HL-60/S4 treated with phorbol 12-myristate 13-acetate at 8.2 ng/mL for 4 days and 3 days (cell line): ENCODE measurements around the gene AMBRA1.
"Not testable (repeated sequence)": the region's sequence is repeated elsewhere in the genome, so short reads cannot be mapped to it uniquely, and the experiment has no call there.

Experiments used
- in situ Hi-C: fragments of 300-500 bp; cut with MboI; formaldehyde crosslinking; loops from 2 replicates; pipeline ENCODE4 v1.15.0; 2022; ENCODE audit warnings: low sequenced_read_pairs

AMBRA1 gene

GRCh38 chr11:46535688-46536087, 58.1 kb downstream of the AMBRA1 start:
- in situ Hi-C loops = loop anchor here (25.0 kb wide), 1 partner anchor 298 kb away; no protein-coding TSS in a partner anchor

GRCh38 chr11:46534711-46535110, 59.1 kb downstream of the AMBRA1 start:
- in situ Hi-C loops = loop anchor here (25.0 kb wide), 1 partner anchor 297 kb away; no protein-coding TSS in a partner anchor

DNA sequence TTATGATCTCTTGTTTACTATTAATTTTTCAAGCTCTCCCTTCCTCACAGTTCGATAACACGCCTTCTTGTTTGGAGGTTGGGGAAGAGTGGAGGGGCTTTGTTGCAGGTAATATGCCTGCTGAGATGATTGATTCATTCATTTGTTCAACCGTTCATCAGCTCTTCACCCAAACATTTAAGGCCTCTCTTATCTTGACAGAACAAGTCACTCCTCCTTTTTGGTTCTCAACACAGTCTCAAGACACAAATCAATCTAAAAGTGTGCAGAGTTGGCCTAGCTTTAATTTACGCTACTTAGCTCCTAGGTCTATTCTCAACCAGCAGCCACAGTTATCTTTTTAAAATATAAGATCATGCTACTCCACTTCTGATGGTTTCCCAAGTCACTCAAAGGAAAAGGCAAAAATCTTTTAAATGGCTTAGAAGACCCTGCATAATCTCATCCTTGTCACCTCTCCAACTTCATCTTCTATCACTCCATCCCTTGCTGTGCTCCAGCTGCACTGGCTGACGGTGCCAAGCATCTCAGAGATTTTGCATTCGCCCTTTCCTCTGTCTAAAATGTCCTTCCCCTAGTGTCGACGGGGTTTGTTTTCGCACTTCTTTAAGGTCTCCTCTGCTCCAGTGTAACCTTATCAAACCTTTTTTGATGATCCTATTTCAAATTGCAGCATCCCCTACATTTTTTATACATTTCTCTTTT, 60.3 kb downstream of the AMBRA1 start:
- in situ Hi-C loops = loop anchor here (25.0 kb wide), 1 partner anchor 296 kb away; no protein-coding TSS in a partner anchor

DNA sequence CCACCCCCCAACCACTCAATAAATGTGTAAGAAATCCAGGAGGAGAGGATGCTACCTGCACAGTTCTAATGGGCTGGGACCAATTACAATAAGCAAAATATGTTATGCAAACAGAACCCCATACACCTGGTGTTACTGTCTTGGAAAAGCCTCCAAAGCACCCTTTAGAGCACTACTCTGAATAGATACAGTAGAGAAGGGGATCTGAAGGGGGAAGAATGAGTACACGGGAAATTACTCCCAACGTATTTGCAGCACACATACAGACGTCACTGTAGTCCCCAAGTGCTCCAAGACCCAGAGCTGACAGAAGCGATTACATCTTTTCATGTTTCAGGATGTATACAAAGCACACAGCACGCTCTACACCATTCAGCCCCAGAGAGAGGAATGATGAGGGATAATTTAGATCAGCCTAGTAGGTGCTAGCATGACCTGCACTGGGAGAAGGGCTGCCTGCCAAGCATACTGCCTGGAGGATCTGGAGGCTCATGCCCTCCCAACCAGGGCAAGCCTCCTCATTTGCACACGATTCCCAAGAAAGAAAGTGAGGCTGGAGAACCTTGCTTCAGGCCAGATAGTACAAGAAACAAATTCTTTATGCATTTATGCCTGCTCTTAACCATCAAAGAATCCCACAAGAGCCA, 63.8 kb downstream of the AMBRA1 start:
- in situ Hi-C loops = loop anchor here (25.0 kb wide), 1 partner anchor 293 kb away; no protein-coding TSS in a partner anchor

GRCh38 chr11:46529095-46529905, 64.5 kb downstream of the AMBRA1 start:
- in situ Hi-C loops = loop anchor here (25.0 kb wide), 1 partner anchor 292 kb away; no protein-coding TSS in a partner anchor

DNA sequence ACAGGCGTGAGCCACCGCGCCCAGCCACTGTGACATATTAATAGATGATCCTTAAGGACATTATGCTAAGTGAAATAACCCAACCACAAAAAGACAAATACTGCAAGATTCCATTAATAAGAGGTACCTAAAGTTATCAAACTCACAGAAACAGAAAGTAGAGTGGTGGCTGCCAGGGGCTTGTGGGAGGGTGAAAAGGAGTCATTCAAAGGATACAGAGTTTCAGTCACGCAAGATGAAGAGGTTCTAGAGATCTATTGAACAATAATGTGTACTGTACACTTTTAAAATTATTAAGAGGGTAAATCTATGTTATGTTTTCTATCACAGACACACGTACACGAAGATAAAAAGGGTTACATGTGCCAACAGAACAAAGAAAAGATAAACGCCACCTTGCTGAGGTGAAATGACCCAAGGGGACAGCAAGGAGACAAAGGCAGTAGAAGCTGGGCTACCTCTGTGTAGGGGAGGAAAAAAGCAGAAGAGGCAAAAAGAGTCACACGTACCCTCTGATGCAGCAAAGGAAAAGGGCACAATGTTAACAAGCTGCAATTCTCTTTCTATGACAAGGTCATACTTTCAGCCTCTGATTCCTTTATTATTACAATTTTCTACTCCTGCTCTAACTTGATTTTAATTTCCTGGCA, 65.3 kb downstream of the AMBRA1 start:
- in situ Hi-C loops = loop anchor here (25.0 kb wide), 1 partner anchor 291 kb away; no protein-coding TSS in a partner anchor

- in situ Hi-C loops = loop anchor here (25.0 kb wide), 1 partner anchor 290 kb away; no protein-coding TSS in a partner anchor
Measured at GRCh38 chr11:46527591-46528130, 66.2 kb downstream of the AMBRA1 start.

DNA sequence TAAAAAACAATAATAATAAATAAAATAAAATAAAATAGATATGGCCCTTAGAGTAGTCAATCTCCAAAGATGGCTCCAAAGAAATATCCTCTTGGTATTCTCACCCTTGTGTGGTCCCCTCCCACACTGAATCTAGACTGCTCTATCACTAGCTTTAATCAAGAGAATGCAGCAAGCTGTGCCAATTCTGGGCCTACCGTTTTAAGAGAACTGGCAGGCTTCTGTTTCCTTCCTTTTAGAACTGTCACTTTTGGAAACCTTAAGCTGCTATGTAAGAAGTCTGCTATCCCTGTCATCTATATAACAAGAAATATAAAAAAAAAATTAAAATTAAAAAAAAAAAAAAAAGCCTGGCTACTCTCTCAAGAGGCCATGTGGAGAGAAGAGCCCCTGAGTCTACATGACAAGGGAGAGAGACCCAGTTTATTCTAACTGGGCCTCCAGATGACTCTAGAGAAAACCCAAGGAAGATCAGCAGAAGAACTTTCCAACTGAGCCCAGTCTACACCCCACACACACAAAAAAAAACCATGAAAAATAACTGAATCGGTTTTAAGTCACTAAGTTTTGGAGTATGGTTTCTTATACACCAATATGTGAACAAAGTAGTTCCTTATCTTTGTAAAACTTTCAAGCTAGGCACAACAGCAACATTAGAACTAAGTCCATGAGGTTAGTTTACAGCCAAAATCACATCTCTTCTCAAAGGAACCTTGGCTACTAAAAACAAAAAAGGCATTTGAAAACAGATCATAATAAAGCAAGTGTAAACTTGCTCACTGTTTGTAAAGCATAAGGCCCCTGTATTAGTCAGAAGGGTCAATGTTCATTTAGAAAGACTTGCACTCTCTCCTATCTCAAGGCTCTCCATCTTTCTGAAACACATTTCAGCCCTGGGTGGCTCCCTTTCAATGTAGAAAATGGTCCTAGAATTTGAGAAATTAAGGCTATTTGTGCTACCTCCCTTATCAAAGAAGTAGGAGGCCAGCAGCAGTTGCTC, 67.3 kb downstream of the AMBRA1 start:
- in situ Hi-C loops = loop anchor here (25.0 kb wide), 1 partner anchor 289 kb away; no protein-coding TSS in a partner anchor

DNA sequence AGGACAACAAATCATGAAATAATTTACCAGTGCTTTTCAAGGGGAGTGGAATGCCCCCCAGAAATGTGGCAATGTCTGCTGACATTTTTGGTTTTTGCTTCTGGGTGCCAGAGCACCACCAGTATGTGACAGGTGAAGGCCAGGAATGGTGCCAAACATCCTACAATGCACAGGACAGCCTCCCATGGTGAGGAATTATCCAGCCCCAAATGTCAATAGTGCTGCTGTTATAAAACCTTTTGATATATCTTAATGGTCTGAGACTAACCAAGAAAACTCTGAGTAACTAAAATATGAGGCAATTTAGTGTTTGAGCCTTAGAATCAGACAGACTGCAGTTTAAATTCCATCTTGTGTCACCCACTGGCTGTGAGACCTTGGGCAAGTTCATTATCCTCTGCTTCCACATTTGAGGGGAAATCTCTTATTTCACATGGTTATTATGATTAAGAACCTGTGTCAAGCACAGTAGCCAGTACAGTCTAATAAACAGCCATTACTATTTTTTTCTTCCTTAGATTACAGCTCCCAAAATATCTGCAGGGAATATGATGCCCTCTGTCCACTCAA, 69.5 kb downstream of the AMBRA1 start:
- in situ Hi-C loops = no loop called here

DNA sequence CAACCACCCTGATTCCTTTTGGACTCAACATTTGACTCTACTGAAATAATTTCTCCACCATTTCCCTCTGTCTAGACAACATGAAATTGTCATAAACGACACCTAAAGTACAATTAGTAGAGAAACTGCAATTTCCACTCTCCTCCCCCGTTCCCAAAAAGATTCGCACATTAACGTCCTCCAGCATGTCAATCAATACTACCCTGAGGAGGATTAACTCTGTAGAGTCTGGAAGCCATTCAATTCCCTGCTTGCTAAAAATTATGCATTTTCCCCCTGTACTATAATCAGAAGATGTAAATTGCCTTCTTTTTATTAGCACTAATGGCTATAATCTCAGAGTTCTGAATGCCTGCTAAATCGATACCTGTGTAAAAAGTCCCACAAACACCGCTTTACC, 70.5 kb downstream of the AMBRA1 start:
- in situ Hi-C loops = no loop called here

- in situ Hi-C loops = no loop called here
Measured at GRCh38 chr11:46522682-46523281, 71.0 kb downstream of the AMBRA1 start.

- in situ Hi-C loops = no loop called here
Measured at GRCh38 chr11:46521961-46522681, 71.7 kb downstream of the AMBRA1 start.

GRCh38 chr11:46520971-46521745, 72.7 kb downstream of the AMBRA1 start:
- in situ Hi-C loops = no loop called here

DNA sequence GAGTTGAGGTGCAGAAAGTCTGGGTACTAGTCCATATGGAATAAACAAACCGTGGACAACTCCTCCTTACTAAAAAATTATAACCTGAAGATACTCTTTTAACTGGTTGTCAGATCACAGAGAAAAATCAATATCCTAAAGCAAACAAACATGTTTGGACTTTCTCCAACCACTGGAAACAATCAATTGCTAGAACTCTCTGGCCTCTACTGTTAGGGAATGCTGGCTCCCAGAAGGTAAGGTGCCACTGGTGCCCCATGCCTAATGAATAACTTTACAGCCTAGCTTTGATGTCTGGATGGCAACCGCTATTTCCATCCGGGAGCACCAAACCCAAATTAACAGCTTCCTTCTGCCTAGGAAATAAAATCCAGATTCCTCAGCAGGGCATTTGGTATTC, 74.5 kb downstream of the AMBRA1 start:
- in situ Hi-C loops = no loop called here

DNA sequence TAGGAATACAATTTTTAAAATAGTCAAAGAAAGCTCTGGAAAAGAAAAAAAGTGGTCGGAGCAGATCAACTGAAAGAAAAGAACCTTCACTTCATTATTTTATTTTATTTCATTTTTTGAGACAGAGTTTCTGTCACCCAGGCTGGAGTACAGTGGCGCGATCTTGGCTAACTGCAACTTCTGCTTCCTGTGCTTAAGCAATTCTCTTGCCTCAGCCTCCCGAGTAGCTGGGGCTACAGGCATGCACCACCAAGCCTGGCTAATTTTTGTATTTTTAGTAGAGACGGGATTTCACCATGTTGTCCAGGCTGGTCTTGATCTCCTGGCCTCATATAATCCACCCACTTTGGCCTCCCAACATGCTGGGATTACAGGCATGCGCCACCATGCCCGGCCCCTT, 74.9 kb downstream of the AMBRA1 start:
- in situ Hi-C loops = not testable (repeated sequence)

- in situ Hi-C loops = no loop called here
Measured at GRCh38 chr11:46514370-46514769, 79.5 kb downstream of the AMBRA1 start.

GRCh38 chr11:46513934-46514342, 79.9 kb downstream of the AMBRA1 start:
- in situ Hi-C loops = no loop called here
